DOHH2 (cell line): ENCODE data around the gene UNC5C.

Source experiments
- CTCF ChIP-seq: fragments of 200-600 bp; sonication (generic); IDR thresholded peaks from one replicate; pipeline ENCODE4 v1.5.1; 2014; ENCODE audit warnings: antibody characterized with exemption, mild to moderate bottlenecking, low read depth, low read length; ENCODE audit not compliant: poor library complexity, severe bottlenecking
- EZH2phosphoT487 ChIP-seq: fragments of 200-600 bp; sonication (generic); IDR thresholded peaks from 2 replicates; pipeline ENCODE4 v1.6.1; 2017; ENCODE audit warnings: borderline replicate concordance, mild to moderate bottlenecking, antibody characterized with exemption, low read length, moderate library complexity, mixed read lengths

GRCh38 chr4:95563638-95564337, 15.0 kb upstream of the UNC5C start:
- TF ChIP-seq CTCF (no peak), EZH2phosphoT487 (no peak)
